ENCODE results near the gene NFILZ. TPM values are rescaled to one million over a fixed set of nuclear protein-coding genes. Genes with fewer than 3 reads are reported as not detected.

The NFILZ gene
- total RNA-seq, 1 donor from 2014 or later = not detected

GRCh38 chr19:8589177-8589714 is 41.2 kb upstream of the NFILZ start:
- ChIA-PET CTCF (no interaction called here), POLR2A (interaction anchor here (1.0 kb wide), 1 partner anchor 12 kb away, joined by 3 read pairs; the partner anchor contains the start of gene MYO1F)
- DNase-seq = no peak
- no peak overlapping the region for H3K4me3 Mint-ChIP-seq
- peaks cover 24% of the 10 kb centered on the region for H3K27me3 Mint-ChIP-seq
- H3K27ac Mint-ChIP-seq = no peak overlapping the region
- intact Hi-C loops (cut with micrococcal nuclease) = no loop called here
- no peaks in the 10 kb centered on the region for H3K36me3 Mint-ChIP-seq (ENCODE audit: low read depth)
- no peak for ATAC-seq (ENCODE audit: low read depth)
- no peak for TF ChIP-seq CTCF (IDR thresholded peaks at IDR 0.05)
- H3K9me3 Mint-ChIP-seq = peaks cover 6% of the 10 kb centered on the region
- H3K4me1 Mint-ChIP-seq = peaks cover 15% of the 10 kb centered on the region

- TF ChIP-seq CTCF (IDR thresholded peaks at IDR 0.05) = no peak
- Mint-ChIP-seq H3K4me1 (peaks cover 15% of the 10 kb centered on the region), H3K9me3 (peaks cover 7% of the 10 kb centered on the region), H3K4me3 (peak overlapping the region; percentile 66), H3K27me3 (peaks cover 43% of the 10 kb centered on the region), H3K36me3 (ENCODE audit: low read depth) (no peaks in the 10 kb centered on the region), H3K27ac (no peak overlapping the region)
- intact Hi-C loops (cut with micrococcal nuclease) = no loop called here
- peak; percentile 86 for ATAC-seq (ENCODE audit: low read depth)
- POLR2A ChIA-PET = no interaction called here
- CTCF ChIA-PET = interaction anchor here (1.1 to 4.2 kb wide), 3 partner anchors 12 to 13 kb away, joined by 3 to 28 read pairs (median 8); partner anchors contain the start of gene MYO1F
- peak; percentile 51 for DNase-seq
Observed at GRCh38 chr19:8592231-8593009, 38.0 kb upstream of the NFILZ start.

DNA sequence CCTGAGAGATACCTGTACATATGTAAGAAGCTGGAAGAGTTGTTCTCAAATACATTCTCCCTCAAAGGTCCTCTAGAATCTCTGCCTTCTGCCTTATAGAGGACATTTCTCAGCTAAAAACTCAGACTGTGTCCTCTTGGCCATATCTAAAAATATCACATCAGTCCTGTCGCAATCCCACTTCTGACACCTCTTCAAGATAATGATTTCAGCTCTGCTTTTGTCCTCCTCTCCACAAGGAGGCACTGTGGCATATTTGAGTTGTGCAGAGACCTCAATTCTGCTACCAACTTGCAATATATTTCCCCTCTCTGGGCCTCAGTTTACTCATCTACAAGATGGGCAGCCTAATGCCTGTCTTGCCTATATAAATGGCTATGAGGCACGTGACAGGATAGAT is 36.5 kb upstream of the NFILZ start:
- Mint-ChIP-seq H3K9me3 (peaks cover 10% of the 10 kb centered on the region), H3K27me3 (peaks cover 44% of the 10 kb centered on the region), H3K4me1 (peaks cover 15% of the 10 kb centered on the region), H3K27ac (no peak overlapping the region), H3K4me3 (no peak overlapping the region), H3K36me3 (ENCODE audit: low read depth) (no peaks in the 10 kb centered on the region)
- CTCF ChIA-PET = interaction anchor here (4.2 kb wide), 1 partner anchor 14 kb away, joined by 28 read pairs; the partner anchor contains the start of gene MYO1F
- no peak for ATAC-seq (ENCODE audit: low read depth)
- POLR2A ChIA-PET = no interaction called here
- intact Hi-C loops (cut with micrococcal nuclease) = no loop called here
- no peak for DNase-seq
- no peak for TF ChIP-seq CTCF (IDR thresholded peaks at IDR 0.05)

DNA sequence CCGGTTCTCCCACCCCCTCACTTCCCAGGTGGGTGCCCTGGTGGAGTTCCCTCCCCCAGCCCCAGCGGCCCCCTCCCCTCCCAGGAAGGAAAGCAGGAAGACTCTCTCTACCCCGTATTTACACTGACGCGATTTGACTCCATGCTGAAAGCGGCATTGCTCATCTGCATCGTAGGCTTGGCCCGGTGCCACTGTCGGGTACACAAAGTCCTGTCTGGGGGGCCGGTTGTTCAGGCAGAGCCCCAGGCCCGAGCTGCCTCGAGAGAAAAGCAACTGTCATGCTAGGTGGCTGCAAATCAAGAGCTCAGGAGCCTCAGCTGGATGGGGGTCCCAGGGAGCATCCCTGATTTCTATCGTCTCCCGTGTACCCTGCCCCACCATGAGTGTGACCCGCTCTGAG is 34.8 kb upstream of the NFILZ start:
- no peak overlapping the region for H3K4me3 Mint-ChIP-seq
- peaks cover 15% of the 10 kb centered on the region for H3K4me1 Mint-ChIP-seq
- H3K27me3 Mint-ChIP-seq = peaks cover 44% of the 10 kb centered on the region
- no peak for ATAC-seq (ENCODE audit: low read depth)
- POLR2A ChIA-PET = no interaction called here
- peaks cover 10% of the 10 kb centered on the region for H3K9me3 Mint-ChIP-seq
- CTCF ChIA-PET = interaction anchor here (4.2 kb wide), 1 partner anchor 16 kb away, joined by 28 read pairs; the partner anchor contains the start of gene MYO1F
- DNase-seq = no peak
- no peak overlapping the region for H3K27ac Mint-ChIP-seq
- TF ChIP-seq CTCF (IDR thresholded peaks at IDR 0.05) = no peak
- H3K36me3 Mint-ChIP-seq (ENCODE audit: low read depth) = no peaks in the 10 kb centered on the region
- intact Hi-C loops (cut with micrococcal nuclease) = no loop called here

DNA sequence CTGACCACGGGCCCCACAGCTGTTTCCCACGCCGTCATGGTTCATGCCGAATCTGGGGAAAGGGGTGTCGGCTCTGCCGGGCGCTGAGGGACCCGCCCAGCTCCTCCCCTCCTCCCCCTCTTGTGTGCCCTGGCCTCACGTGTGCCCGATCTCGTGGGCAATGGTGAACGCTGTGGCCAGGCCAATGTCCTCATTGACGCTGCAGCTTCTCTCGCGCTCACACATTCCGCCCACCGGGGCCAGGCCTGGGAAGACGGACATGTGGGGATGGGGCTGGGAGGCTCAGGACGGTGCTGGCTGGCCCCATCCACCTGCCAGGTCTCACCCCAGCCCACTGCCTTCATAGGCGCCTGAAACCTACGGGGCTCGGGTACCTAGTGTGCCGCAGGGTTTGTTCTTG is 34.3 kb upstream of the NFILZ start:
- H3K4me1 Mint-ChIP-seq = peaks cover 15% of the 10 kb centered on the region
- intact Hi-C loops (cut with micrococcal nuclease) = no loop called here
- ChIA-PET POLR2A (no interaction called here), CTCF (interaction anchor here (4.2 kb wide), 1 partner anchor 16 kb away, joined by 28 read pairs; the partner anchor contains the start of gene MYO1F)
- no peak overlapping the region for H3K27ac Mint-ChIP-seq
- H3K36me3 Mint-ChIP-seq (ENCODE audit: low read depth) = no peaks in the 10 kb centered on the region
- DNase-seq (no peak), ATAC-seq (ENCODE audit: low read depth) (no peak)
- no peak for TF ChIP-seq CTCF (IDR thresholded peaks at IDR 0.05)
- peaks cover 10% of the 10 kb centered on the region for H3K9me3 Mint-ChIP-seq
- peaks cover 44% of the 10 kb centered on the region for H3K27me3 Mint-ChIP-seq
- no peak overlapping the region for H3K4me3 Mint-ChIP-seq
